NCI-H2227 (cell line): ENCODE data around the gene TBC1D14.
A peak's percentile ranks its signal among the peaks of the same experiment; 100 is the strongest.

Experiments used
- DNase-seq: peaks from one replicate; lab custom pipeline; 2025; ENCODE audit not compliant: unreplicated experiment; lab: John Stamatoyannopoulos, UW

TBC1D14 gene

GRCh38 chr4:6926681-6927478, 17.3 kb downstream of the TBC1D14 start:
- DNase-seq, result peak; percentile 65

GRCh38 chr4:6928081-6928480, 18.5 kb downstream of the TBC1D14 start:
- DNase-seq, result no peak

GRCh38 chr4:6929339-6929811, 19.7 kb downstream of the TBC1D14 start:
- no peak for DNase-seq

- DNase-seq, result no peak
Measured at GRCh38 chr4:6929812-6930464, 20.3 kb downstream of the TBC1D14 start.

- no peak for DNase-seq
Measured at GRCh38 chr4:6932475-6932874, 22.8 kb downstream of the TBC1D14 start.

- DNase-seq, result no peak
Measured at GRCh38 chr4:6932918-6933317, 23.3 kb downstream of the TBC1D14 start.

GRCh38 chr4:6933691-6934430, 24.2 kb downstream of the TBC1D14 start:
- DNase-seq, result no peak

GRCh38 chr4:6935965-6936364, 26.3 kb downstream of the TBC1D14 start:
- no peak for DNase-seq

- DNase-seq, result no peak
Measured at GRCh38 chr4:6937201-6937600, 27.6 kb downstream of the TBC1D14 start.

- DNase-seq, result no peak
Measured at GRCh38 chr4:6937754-6938153, 28.1 kb downstream of the TBC1D14 start.

- DNase-seq, result no peak
Measured at GRCh38 chr4:6938237-6938636, 28.6 kb downstream of the TBC1D14 start.

- DNase-seq, result no peak
Measured at GRCh38 chr4:6938647-6939271, 29.1 kb downstream of the TBC1D14 start.

- no peak for DNase-seq
Measured at GRCh38 chr4:6939761-6940743, 30.4 kb downstream of the TBC1D14 start.

GRCh38 chr4:6940744-6941137, 31.1 kb downstream of the TBC1D14 start:
- DNase-seq, result no peak

GRCh38 chr4:6941796-6942195, 32.2 kb downstream of the TBC1D14 start:
- no peak for DNase-seq

- no peak for DNase-seq
Measured at GRCh38 chr4:6942238-6942800, 32.7 kb downstream of the TBC1D14 start.

GRCh38 chr4:6943012-6943884, 33.6 kb downstream of the TBC1D14 start:
- no peak for DNase-seq

- DNase-seq, result no peak
Measured at GRCh38 chr4:6943885-6944225, 34.2 kb downstream of the TBC1D14 start.
